Kasumi-1 (cell line): ENCODE data around the gene DNAJA2.
A peak's percentile ranks its signal among the peaks of the same experiment; 100 is the strongest.

Source experiments
- DNase-seq, 2 experiments: peaks; one replicate each; lab custom pipeline; 2025; lab: John Stamatoyannopoulos, UW

DNAJA2 gene

GRCh38 chr16:46926470-46927225 lies 46.8 kb downstream of the DNAJA2 start:
- DNase-seq, result no peak

DNA sequence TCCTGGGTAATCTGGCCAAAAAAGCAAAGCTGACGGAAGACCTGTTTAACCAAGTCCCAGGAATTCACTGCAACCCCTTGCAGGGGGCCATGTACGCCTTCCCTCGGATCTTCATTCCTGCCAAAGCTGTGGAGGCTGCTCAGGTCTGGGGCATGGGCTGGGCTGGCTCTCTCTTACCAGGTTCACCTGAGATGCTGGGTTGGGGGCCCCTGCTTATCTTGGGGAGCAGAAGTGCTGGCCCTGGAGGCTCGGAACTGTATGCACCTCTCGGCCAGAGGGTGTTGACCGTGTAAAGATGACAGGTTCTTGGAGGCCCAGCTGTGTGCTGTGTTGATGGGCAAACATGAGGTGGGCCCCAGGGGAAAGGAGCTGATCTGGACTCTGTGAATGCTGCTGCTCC lies 49.1 kb downstream of the DNAJA2 start:
- no peak for DNase-seq

DNA sequence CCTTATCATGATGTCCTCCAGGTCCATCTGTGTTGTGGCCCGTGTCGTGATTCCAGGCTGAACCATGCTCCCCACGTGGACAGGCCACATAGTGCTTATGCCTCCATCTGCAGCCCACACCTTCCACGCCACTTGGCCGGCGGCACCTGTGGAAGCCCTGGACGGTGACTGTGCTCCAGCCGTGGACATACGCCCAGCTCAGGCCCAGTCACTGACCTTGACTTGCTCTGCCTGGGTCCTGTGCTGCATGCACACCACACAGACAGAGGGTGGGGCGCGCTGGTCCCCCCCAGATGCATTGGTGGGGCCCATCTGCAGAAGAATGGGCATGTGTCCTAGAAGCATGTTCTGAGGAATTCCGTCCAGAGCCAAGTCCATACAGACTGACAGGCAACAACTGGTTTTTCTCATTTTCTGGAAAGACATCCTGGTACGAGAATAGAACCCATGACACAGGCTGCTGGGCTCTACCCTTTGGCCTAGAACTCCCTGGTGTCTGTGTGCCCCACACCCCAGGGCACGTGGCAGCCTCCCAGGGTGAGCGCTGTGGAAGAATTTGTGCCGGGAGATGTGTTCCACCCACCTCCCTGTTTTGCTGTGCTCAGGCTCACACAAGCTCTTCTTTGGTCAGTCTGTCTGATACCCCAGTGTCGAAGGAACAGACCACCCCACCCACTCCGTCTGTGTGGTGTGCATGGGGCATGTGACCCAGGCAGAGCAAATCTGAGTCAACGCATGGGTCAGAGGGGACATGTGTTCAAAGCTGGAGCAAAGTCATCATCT lies 49.8 kb downstream of the DNAJA2 start:
- DNase-seq, result no peak

DNA sequence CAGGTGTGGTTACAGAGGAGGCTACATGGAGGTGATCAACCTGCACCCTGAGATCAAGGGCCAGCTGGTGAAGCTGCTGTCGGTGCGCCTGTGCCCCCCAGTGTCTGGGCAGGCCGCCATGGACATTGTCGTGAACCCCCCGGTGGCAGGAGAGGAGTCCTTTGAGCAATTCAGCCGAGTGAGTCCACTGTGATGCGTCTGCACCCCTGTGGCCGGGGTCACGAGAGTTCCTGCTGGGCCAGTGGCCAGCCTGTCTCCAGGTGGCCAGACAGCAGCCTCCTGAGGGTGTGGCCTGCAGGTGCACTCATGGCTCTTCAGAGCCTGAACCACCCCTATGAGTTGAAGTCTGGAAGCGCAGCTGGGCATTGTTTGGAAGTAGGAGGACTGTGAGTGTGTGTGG lies 51.2 kb downstream of the DNAJA2 start:
- DNase-seq, result no peak

- DNase-seq, result no peak
Measured at GRCh38 chr16:46920402-46921068, 52.9 kb downstream of the DNAJA2 start.

- no peak for DNase-seq
Measured at GRCh38 chr16:46918905-46919792, 54.3 kb downstream of the DNAJA2 start.

GRCh38 chr16:46918400-46918799 lies 55.1 kb downstream of the DNAJA2 start:
- DNase-seq, result no peak

GRCh38 chr16:46916980-46917379 lies 56.5 kb downstream of the DNAJA2 start:
- peak; percentile 58 to 64 for DNase-seq

- DNase-seq, result no peak
Measured at GRCh38 chr16:46915483-46916025, 57.9 kb downstream of the DNAJA2 start.

DNA sequence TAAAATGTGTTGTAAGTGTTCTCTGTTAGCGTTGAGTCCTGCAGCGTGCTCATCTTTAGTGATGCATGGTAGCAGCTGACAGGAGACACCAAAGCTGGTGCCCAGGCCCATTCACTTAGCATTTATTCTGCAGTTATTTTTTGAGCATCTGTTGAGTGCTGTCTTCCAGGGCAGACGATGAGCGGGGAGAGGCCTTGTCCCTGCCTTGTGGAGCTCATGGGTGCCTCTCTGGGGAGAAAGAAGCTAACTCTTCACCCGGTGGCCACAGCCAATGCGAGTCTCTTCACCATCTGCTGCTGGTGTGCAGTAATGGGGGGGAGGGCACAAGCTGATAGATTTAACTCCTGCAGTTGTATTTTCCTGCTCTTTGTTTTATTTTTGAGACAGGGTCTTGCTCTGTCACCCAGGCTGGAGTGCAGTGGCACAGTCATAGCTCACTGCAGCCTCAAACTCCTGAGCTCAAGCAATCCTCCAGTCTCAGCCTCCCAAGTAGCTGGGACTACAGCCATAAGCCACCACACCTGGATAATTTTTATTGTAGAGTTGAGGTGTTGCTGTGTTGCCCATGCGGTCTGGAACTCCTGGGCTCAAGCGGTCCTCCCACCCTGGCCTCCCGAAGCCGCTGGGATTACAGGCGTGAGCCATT lies 58.8 kb downstream of the DNAJA2 start:
- no peak for DNase-seq

- no peak for DNase-seq
Measured at GRCh38 chr16:46911650-46912049, 61.8 kb downstream of the DNAJA2 start.

GRCh38 chr16:46911038-46911437 lies 62.4 kb downstream of the DNAJA2 start:
- no peak for DNase-seq

DNA sequence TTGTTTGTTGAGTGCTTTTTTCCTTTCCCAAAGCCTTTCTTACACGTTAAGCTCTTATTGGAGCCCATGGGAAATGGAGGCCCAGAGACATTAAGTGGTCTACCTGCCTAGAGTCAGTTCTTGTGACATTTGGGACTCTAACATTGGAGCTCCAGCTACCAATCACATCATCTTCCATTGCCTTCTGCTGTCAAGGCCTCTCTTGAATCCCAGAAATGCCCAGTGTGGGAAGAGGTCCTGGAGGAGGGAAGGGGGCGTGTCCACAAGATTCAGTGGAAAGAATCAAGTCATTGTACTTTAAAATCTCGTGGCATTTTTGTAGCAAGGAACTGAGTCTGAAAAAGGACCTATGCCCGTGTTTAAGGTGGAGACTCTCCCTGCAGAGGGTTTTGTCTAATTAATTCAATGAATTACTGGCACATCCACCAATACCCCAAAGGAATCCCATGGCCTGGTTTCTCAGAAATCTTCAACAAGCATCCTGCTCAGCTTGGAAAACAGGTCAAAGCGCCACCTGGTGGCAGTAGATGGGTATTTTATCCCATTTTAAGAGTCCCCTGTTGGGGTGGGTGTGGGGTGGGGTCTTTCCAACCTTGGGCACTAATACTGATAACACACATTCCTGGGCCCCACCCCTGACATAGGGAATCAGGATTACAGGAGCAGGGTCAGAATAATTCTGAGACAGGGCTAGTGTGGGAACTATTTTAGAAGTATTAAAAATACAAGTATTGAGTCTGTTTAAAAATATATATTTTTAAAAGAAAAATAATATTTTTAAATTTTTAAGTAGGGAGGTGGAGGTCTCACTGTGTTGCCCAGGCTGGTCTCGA lies 64.7 kb downstream of the DNAJA2 start:
- DNase-seq, result peak; percentile 19 to 77

DNA sequence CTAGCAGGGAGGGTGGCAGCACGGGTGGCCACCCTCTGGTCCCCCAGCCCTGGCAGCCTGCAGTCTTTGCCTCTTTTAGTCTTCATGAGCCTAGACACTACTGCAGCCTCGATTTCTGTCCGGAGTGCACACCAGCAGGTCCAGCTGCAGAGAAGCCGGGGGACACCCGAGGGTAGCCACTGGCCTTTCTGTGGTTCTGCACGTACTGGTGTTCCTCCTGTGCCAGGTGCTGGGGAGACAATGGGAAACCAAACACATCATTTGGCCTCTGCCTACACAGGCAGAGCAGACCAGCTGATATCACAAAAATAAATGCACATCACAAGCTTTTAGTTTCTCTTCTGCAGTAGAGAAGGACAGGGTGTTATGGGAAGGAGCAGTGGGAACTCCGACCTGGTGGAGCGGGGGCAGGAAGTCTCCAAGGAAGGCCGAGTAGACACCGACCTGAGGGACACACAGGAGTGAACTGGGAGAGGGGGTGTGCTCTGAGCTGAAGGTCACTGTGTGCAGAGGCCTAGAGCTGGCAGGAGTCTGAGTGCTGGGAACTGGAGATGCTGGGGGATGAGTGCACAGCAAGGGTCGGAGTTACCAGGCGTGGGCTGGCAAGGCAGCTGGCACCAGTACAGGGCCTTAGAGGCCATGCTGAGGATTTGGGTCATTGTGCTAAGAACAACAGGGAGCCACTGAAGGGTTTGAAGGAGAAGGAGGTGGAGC lies 66.3 kb downstream of the DNAJA2 start:
- DNase-seq, result no peak

DNA sequence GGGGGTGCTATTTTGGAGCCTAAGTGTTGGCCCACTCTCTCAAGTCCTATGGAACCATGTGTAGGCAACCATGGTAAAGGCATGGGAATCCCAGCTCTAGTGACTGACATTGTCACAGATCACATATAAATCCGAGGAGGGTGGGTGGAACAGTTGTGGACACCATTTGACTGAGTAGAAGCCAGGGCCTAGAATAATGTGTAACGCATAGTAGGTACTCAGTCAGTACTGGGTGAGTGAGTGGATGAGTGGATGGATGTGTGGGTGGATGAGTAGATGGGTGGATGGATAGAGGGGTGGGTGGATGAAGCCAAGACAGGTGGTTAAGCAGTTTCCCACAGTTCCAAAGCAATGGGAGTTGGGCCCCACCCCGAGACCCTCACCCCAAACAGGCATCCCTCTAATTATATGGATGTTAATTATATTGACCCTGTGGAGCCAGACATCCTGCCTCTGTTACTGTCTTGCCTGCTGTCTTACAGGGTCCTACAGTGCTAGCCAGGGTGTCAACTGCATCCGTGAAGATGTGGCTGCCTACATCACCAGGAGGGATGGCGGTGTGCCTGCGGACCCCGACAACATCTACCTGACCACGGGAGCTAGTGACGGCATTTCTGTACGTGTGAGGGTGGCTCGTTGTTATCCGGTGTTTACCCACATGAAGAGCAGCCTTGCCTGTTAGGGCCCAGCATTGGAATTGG lies 67.0 kb downstream of the DNAJA2 start:
- no peak for DNase-seq
